SK-N-DZ (cell line): ENCODE data around the gene C19orf12.
"Not testable (repeated sequence)": the region's sequence is repeated elsewhere in the genome, so short reads cannot be mapped to it uniquely, and the experiment has no call there.

Source experiments
- DNase-seq: peaks from one replicate; pipeline ENCODE4 v3.0.0-alpha.2; 2015; ENCODE audit warnings: low spot score

C19orf12 gene

DNA sequence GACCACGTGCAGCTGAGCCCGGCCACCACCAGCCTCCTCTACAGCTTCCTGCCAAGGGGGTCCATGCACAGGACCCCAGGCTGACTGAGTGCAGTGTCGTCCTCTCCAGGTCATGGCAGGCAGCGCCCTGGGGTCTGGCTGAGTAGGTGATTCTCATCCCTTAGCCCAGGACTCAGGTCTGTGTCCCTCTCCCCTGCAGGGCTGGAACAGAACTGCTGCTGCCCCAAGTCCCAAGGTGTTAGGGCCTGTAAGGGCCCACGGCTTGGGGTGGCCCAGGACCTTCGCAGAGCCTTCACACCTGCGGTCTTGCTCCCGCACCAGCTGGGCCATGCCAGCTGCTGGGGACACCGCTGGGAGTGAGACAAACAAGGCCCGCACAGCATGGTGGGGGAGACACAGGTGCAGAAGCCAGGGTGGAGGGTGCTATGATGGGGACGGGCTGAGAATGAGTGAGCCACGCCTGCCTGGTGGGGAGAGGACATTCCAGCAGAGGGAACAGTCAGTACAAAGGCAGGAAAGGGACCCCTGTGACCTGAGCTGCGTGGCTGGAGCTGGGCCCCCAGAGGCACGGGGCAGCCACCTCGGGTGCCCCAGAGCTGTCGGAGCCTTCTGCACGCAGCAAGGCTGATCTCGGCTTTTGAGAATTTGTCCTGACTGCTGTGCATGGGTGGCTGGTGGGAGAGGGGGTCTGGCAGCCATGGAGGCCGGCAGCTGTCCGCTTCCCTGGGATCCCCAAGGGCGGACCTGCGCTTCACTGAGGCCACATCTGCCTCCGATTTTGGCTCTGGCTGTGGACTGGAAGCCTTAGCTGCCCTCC is 37.9 kb downstream of the C19orf12 start:
- DNase-seq, result no peak

DNA sequence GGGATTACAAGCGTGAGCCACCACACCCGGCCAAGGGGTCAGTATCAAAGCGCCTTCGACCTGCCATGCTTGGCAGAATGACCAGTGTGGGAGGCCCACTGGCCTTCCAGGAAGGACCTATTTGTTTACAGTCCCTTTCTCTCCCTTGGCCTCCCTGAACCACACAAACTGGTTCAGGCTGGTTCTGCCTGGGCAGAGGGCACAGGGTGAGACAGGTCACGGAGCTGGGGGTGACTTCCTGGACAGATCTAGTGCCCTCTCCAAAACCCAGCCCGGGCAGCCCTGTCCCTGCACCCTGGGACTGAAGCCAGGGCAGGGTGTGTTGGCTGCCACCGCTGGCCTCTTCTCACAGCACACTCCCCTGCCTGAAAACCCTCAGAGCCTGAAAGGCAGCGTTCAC is 38.5 kb downstream of the C19orf12 start:
- no peak for DNase-seq

- no peak for DNase-seq
Measured at GRCh38 chr19:29675650-29676186, 39.3 kb downstream of the C19orf12 start.

DNA sequence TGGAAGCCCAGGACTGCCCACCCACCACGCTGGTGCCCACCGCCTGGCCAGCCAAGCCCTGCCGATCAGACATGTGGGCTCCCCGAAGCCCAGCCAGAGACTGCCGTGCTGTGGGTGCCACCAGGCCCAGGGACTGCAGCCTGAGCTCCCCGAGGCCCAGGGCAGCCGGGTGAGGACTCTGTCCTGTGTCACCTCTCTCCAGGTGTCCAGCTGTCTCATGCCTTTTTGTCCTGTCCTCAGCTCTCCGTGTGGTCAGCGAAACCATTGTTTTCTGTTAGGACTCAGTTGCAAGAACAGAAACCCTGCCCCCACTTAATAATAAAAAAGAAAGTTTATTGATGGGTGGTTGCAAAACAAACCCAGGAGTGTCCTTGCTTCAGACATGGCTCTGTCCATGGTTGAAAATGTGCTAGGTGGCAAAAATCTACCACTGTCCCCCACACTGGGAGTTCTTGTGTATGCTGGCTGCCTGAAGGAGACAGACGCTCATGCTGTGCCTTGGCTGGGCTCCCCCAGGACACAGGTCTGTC is 39.9 kb downstream of the C19orf12 start:
- no peak for DNase-seq

GRCh38 chr19:29674374-29675119 is 40.5 kb downstream of the C19orf12 start:
- DNase-seq, result no peak

GRCh38 chr19:29673451-29674371 is 41.4 kb downstream of the C19orf12 start:
- no peak for DNase-seq

GRCh38 chr19:29672933-29673336 is 42.1 kb downstream of the C19orf12 start:
- no peak for DNase-seq

DNA sequence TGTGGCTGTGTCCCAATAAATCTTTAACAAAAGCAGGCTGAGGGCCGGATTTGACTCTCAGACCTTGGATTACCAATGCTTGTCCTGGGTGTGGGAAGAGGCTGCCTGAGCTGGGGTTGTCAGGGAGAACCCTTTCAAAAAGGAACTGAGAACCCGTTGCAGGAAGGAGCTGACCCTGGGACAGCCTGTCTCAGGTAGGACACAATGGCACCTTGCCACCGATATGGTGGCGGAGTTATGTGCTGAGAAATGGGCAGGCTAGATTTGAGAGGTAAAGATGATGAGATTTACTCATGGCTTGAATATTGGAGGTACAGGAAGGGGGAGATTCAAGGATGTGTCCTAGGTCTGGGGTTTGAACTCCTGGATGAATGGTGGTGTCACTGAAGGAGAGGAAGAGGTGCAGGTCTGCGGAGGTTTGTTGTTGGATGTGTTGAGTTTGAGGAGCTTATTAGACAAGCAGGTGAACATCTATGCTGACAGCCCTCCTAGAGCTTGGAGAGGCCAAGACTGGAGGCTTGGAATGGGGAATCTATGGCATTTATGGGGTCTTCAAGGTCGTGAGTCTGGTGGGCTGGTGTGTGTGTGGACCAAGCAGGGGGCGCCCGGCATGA is 42.6 kb downstream of the C19orf12 start:
- no peak for DNase-seq

DNA sequence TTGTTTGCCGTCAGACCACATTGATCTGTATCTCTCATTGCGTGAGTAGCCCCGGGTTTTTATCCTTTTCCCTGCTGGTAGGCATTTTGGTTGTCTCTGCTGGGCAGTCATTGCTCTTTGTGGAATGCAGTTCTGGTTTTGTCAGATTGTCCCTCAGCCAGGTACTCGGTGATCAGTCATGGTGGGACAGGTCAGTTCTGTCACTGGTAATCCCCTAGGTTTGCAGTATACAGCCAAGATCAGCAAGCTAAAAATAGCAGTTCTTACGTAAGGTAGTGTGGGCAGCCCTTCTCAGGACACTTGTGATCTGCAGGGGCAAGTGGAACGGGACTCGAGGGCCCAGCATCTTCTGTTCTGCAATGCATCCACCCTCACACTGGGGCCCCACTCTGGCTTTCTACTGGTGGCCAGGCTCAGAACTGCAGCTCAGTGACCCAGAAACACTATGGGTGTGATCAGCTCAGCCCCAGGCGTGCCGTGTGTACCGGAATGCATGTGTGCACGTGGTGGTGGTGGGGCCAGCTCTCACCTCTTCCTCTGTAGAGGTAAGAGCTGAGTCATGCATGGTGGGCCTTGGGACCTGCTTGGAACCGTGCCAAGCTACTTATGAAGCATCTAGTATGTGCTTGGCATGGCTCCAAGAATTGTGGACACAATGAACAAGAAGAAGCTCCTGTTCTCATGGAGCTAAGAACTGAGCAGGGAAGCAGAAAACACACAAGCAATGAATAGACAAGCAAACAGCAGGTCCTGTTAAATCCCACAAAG is 43.5 kb downstream of the C19orf12 start:
- no peak for DNase-seq

- not testable (repeated sequence) for DNase-seq
Measured at GRCh38 chr19:29671026-29671392, 44.1 kb downstream of the C19orf12 start.

DNA sequence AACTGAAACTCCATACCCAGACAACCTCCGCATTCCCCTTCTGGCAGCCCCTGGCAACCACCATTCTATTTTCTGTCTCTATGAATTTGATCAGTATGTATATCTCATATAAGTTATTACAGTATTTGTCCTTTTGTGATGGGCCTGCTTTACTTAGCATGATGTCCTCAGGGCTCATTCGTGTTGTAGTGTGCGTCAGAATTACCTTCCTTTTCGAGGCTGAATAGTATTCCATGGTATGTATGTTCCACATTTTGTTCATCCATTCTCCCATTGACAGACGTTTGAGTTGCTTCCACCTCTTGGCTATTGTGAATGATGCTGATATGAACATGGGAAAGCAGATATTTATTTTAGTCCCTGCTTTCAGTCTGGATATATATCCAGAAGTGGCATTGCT is 44.8 kb downstream of the C19orf12 start:
- DNase-seq, result no peak

- DNase-seq, result no peak
Measured at GRCh38 chr19:29668746-29669609, 46.1 kb downstream of the C19orf12 start.

DNA sequence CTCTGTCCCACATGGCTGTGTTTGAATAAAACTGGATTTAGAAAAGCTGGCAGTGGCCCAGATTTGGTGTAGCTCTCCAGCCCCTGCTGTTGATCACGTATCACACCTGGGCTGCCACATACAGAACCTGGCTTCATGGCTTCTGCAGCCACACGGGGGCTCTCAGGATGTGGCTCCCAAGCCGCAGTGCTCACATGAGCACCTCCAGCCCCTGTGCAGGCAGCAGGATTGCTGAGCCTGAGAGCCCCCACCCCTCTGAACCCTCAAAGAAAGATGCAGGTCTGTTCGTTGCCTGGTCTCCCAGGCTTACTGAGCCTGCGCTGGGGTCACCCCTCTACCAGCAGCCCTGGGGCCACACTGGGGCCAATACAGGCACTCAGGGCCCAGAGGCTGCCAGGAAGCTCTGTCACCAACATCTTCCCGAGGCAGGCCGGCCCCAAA is 47.1 kb downstream of the C19orf12 start:
- DNase-seq, result no peak

- DNase-seq, result no peak
Measured at GRCh38 chr19:29667387-29667783, 47.7 kb downstream of the C19orf12 start.

- DNase-seq, result no peak
Measured at GRCh38 chr19:29666578-29667386, 48.3 kb downstream of the C19orf12 start.

GRCh38 chr19:29665826-29666577 is 49.1 kb downstream of the C19orf12 start:
- no peak for DNase-seq

DNA sequence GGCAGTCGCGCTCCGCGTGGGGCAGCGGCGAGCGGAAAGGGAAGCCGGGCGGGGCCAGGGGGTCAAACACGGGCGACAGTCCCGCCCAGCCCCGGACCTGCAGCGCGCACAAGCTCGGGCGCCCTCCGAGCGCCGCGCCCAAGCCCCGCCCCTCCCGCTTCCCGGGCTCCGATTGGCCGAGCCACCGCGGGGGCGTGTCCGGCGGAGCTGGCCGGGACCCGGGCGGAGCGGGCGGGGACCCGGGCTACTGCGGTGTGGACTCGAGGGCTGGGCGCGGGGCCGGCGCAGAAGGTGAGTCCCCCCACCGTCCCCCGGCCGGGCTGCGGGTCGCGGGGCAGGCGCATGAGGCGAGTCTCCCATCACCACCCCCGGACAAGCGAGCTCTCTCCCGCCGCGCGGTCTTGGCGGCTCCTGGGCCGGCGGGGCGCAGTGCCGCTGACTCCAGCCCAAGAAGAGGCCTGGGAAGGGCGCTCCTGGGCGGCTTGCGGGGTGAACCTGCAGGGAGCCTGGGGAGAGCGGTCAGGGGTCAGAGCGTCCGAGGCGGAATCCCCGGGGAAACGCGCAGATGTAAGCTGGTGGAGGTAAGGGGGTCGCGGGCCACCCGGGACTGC is 49.7 kb downstream of the C19orf12 start, which contains the start of gene PLEKHF1:
Gene PLEKHF1 (plus strand): TSS at position 247 of the 611 bp plus-strand sequence. CDS start 8,379 bp downstream, outside the sequence.
- DNase-seq, result peak; percentile 68
